HG02678 (cell line): Measurements from ENCODE around the gene HLA-DMA.
"Not testable (repeated sequence)": the region's sequence is repeated elsewhere in the genome, so short reads cannot be mapped to it uniquely, and the experiment has no call there.

Experiments
- ATAC-seq: cut with Tn5 transposase; IDR thresholded peaks from one replicate; pipeline ENCODE4 v1.9.1; 2021; ENCODE audit warnings: mild to moderate bottlenecking, moderate library complexity; ENCODE audit not compliant: unreplicated experiment

HLA-DMA gene

DNA sequence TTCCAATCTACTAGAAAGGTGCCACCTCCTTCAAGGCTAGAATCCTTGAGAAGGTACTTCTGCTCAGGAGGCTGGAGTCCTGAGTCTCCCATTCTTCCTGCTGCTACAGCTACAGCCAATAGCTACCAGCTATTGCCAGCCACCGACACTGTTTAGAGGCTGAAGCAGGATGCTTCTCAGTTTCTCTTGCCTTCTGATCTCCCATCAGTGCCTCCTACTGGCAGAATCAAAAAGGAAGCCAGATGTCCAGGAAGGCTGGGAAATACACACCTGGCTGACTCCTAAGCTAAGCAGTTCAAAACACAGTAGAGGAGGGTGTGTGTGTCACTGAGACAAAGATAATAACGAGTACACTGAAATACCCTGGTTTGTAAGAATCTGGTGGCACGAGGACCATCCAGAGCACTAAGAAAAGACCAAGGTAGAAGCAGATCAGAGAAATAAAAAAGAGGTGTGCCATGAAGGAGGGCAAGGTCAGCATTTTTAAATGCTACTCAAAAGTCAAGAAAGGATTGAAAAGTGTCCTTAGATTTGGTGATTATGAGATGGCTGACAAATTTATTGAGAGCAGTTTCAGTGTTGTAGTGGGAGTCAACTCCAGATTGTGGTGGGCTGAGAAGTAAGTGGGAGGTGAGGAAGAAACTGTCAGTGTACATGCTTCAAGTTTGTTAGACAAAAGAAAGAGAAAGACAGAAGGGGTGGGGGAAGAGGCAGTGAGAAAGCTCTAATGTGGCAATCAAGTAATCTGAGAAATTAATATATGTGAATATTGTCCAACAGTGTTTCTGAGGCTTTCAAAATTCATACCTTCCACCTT is 2.3 kb upstream of the HLA-DMA start:
- ATAC-seq, result no peak

DNA sequence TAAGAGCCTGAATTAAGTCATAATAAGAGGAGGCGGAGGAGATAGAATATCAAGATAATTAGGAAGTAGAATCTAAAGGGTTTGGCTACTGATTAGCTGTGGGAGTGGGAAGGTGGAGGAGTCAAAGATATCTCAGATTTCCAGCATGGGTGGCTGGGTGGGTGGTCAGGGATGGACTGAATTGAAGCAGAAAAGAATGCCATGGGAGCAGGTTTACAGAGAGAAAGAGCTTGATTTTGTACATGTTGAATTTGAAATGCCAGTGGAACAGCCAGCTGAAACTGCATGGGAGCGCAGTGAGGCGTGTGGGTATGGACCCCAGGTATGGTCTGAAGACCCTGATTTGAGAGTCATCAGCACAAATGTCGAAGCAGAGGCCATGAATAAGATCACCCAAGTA is 1.4 kb upstream of the HLA-DMA start:
- ATAC-seq, result no peak

- no peak for ATAC-seq
These were observed 878 bp upstream of the HLA-DMA start for GRCh38 chr6:32953775-32954174.

DNA sequence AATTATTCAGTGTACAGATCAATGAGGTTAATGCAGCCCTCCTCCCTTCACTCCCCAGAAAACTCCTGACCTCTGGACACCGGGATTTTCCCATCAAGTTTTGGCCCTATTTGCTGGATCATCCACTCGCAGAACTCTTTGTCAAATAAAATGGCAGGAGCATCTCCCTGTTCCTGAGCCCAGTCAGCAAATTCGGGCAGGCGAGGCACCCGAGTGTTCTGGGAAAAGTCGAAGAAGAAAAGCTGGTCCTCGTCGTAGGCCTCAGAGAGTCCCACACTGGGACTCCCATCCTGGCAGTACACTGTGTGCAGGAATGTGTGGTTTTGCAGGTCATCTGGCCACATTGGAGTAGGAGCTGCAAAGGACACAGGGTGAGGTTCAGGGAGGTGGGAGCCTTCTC is 2.4 kb downstream of the HLA-DMA start:
- no peak for ATAC-seq

- no peak for ATAC-seq
These were observed 2.9 kb downstream of the HLA-DMA start for GRCh38 chr6:32950010-32950409.

DNA sequence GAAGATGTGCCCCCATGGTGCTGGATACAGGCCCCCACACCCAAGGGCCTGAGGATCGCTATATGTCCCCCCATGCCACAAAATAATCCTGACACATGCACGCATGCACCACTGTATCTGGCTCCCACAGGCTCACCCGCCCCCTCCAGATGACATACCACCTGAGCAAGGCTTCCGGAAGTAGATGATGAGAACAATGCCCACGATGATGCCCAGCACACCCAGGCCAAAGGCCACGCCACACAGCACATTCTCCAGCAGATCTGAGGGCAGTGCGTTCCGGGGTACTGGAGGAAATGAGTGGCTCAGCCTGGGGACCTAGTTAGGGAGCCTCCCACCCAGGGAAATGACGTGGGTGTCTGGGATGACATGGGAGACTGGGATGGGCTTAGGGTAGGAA is 3.8 kb downstream of the HLA-DMA start:
- ATAC-seq, result no peak

GRCh38 chr6:32947552-32948465 is 5.1 kb downstream of the HLA-DMA start:
- no peak for ATAC-seq

DNA sequence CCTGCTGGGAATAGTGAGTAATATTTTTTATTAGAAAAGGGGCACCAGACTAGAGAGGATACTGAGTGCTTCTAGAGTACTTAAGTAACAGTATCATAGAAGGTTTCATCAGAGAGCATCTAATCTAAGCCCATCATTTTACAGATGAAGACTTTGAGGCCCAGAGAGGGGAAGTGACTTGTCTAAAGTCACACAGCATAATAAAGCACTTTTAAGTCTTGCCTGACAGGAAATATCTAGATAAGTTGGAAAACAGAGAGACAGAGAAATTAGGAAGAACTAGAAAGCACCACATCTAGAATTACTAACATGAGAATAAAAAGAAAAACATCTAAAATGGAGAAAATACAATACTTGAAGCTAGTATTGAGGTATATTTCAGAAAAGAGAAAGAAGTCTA is 6.0 kb downstream of the HLA-DMA start:
- no peak for ATAC-seq

DNA sequence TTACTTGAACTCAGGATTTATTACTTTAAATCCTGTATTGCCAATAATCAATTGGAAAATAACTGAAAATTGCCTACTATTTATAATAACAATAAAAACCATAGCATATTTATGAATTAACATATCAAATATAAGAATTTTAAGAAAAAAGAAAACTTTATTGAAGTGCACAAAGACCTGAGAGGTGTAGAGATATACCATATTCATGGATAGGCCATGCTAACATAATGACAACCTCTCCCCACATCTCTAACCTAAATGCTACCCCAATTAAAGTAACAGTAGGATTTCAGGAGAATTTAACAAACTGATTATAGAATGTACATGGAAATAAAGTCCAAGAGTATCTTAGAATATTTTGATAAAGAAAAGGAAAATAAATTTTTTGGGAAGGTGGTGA is 6.9 kb downstream of the HLA-DMA start:
- no peak for ATAC-seq

- ATAC-seq, result no peak
These were observed 7.7 kb downstream of the HLA-DMA start for GRCh38 chr6:32945108-32945760.

GRCh38 chr6:32943864-32944649 is 8.8 kb downstream of the HLA-DMA start:
- peak; percentile 52 for ATAC-seq

- ATAC-seq, result not testable (repeated sequence)
These were observed 10.3 kb downstream of the HLA-DMA start for GRCh38 chr6:32942555-32943123.

DNA sequence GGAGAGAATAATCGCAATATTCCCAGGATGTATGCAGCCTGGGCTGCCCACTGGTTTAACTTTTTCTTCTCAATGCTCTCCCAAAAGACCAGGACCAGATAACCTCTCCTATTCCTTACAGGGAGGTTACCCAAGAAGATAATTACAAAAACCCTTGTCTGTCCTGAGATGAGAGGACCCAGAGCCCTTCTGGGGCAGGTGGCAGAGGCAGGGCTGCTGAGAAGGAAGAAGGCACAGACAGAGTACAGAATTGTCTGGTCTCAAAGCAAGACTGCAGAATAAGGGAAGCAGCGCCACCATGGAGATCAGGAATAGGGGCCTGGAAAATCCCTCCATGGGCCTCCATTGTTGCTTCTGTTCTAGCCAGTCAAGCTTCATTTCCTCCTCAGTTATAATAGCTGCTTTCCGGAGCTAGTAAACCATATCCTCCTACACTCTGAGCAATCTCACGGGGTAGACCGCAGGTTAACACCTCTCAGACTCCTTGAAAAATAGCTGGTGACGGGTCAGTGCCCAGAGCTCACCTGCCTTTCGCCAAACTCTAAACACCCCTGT is 11.6 kb downstream of the HLA-DMA start:
- ATAC-seq, result peak; percentile 54

DNA sequence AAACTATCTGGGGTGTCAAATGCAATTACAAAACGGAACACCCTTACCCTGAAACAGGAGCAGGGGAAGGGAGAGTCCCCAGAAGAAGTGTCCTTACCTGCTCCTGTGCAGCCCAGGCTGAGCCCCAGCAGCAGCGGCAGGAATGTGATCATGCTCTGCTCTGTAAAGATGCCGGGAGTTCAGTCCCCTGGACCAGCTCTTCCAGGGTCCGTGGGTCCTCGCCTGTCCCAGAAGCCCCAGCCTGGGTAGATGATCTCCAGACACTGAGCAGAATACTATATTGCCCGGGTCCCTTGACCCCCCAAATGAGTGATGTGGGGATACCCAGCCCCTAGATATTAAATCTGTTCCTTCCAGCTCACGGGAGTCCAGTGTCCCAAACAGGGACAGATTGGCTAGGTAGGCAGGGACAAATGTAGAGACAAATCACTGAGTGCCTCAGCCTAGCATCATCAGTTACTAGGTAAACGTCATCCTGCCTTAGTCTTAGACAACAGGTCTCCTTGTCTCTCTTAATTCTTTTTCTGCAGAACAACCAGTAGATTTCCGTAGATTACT is 12.2 kb downstream of the HLA-DMA start, which contains the start of gene HLA-DMB:
Gene HLA-DMB, minus strand, starts transcription at position 373 of the 558 bp plus-strand sequence. Its CDS starts 221 bp downstream, at position 152.
- peak; percentile 57 for ATAC-seq

DNA sequence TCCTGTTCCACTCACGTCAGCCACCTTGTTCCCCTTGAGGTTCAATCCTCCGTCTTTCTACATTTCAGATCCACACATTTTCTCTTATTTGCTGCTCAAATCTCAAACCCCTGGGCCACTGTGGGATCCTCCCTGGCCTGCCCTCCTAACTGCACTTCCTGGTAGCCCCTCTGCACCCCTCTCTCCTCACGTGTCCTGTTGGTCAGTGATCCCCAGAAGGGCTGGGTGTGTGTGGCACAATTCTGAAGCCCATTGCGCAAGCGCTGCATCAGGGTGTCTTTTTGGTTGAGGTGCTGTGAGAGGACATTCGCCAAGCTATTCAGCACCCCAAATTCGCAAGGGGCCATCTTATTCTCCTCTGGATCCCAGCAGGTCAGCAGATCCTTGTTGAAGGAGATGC is 14.4 kb downstream of the HLA-DMA start:
- no peak for ATAC-seq

- ATAC-seq, result no peak
These were observed 15.7 kb downstream of the HLA-DMA start for GRCh38 chr6:32937230-32937633.

GRCh38 chr6:32936239-32937152 is 16.4 kb downstream of the HLA-DMA start:
- ATAC-seq, result no peak

DNA sequence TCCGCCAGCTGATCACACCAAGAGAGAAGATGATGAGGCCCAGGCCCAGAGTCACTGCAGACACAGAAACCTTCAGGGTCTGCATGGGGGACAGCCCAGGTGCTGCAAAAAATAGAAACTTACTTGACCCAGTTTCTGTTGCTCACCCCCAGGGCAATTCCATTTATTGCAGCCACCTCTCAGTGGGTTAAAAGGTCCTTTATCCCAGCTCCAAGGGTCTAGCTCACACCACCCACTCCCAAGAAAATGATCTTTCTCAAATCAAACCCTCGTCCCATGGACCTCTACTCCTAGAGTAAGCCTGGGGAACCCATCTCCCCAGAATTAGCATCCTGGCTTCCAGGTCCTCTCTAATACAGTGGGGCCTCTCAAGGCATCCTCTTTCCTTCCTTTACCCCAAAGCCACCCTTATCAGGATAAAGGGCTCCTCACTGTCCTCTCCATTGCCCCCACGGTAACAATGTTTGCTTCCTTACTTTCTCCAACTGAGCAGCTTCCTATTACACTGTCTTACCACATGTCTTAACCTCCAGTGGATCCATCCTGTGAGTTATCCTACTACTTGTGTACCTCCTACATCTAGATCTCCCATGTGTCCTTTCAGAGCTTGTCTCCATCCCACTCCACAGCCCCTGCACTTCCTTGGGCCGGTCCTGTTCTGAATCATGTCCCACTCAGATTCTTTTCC is 17.2 kb downstream of the HLA-DMA start:
- ATAC-seq, result no peak
